ENCODE results near the gene GMCL2. TPM values are rescaled to one million over a fixed set of nuclear protein-coding genes. Genes with fewer than 3 reads are reported as not detected.

The GMCL2 gene
- total and polyA plus RNA-seq, 2 donors from 2014 or later, result not detected

DNA sequence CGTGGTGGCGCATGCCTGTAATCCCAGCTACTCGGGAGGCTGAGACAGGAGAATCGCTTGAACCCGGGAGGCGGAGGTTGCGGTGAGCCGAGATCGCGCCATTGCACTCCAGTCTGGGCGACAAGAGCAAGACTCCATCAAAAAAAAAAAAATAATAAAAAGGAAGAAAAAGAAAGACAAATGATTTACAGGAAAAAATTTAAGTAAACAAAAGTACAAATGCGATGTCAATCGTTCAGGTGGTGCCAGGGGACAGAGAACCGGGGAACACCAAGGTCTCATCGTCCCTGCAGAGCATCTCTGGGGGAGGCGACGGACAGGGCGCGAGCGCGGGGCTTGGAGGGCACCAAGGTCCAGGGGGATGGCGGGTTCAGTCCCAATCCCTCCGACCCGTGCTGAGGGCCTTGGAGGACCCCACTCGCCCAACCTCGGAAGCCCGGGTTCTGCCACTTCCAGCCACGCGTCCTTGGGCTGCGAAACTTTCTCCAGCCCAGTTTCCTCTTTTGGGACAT is 16.6 kb upstream of the GMCL2 start:
- no peaks in the 10 kb centered on the region for H3K9me3 ChIP-seq (ENCODE audit: control insufficient read depth in 2 of 3, insufficient read depth in 1 of 3, low read length in 3 of 3)
- H3K27ac ChIP-seq (ENCODE audit: low read depth in 2 of 2, low read length in 2 of 2), result no peak overlapping the region
- no peak for TF ChIP-seq CTCF (IDR thresholded peaks at IDR 0.05; ENCODE audit: borderline replicate concordance, extremely low read depth, insufficient read depth)
- H3K9ac ChIP-seq (ENCODE audit: low read length in 3 of 3), result peak overlapping the region; percentile 27 to 43 (median 35)
- no peaks in the 10 kb centered on the region for H3K27me3 ChIP-seq (ENCODE audit: control insufficient read depth, insufficient read depth, low read length)
- DNase-seq (peak in 1 of 5 donors; percentile 87), FAIRE-seq (no peak)
- H3K4me3 ChIP-seq (ENCODE audit: low read length in 3 of 3), result peak overlapping the region; percentile 64 to 69 (median 65)
- intact Hi-C loops (cut with DNase I), result no loop called here
- H3K4me1 ChIP-seq (ENCODE audit: control insufficient read depth in 2 of 3, insufficient read depth in 2 of 3, low read depth in 1 of 3, low read length in 3 of 3), result peaks cover 3 to 15% (median 11%) of the 10 kb centered on the region in 3 donors
- H3K36me3 ChIP-seq (ENCODE audit: control insufficient read depth in 2 of 3, insufficient read depth in 3 of 3, low read length in 3 of 3), result peaks cover 11 to 22% (median 16%) of the 10 kb centered on the region in 3 donors

DNA sequence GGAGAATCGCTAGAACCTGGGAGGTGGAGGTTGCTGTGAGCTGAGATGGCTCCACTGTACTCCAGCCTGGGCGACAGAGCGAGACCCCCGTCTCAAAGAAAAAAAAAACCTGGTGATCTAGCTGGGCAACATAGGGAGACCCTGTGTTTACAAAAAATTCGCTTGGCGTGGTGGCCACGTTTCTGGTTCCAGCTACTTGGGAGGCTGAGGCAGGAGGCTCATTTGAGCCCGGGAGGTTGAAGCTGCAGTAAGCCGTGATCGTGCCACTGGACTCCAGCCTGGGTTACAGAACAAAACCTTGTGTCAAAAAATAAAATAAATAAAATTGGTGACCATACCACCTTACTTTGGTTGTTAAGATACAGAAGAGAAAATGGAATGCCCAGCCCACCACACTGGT is 15.4 kb upstream of the GMCL2 start:
- intact Hi-C loops (cut with DNase I), result no loop called here

GRCh38 chr5:178201927-178202235 is 14.7 kb upstream of the GMCL2 start:
- intact Hi-C loops (cut with DNase I), result no loop called here
- FAIRE-seq, result no peak
- H3K27me3 ChIP-seq (ENCODE audit: control insufficient read depth, insufficient read depth, low read length), result no peaks in the 10 kb centered on the region
- peaks cover 3 to 14% (median 11%) of the 10 kb centered on the region in 3 donors for H3K4me1 ChIP-seq (ENCODE audit: control insufficient read depth in 2 of 3, insufficient read depth in 2 of 3, low read depth in 1 of 3, low read length in 3 of 3)
- no peak overlapping the region for H3K4me3 ChIP-seq (ENCODE audit: low read length in 3 of 3)
- no peaks in the 10 kb centered on the region for H3K9me3 ChIP-seq (ENCODE audit: control insufficient read depth in 2 of 3, insufficient read depth in 1 of 3, low read length in 3 of 3)
- H3K9ac ChIP-seq (ENCODE audit: low read length in 3 of 3), result no peak overlapping the region
- H3K27ac ChIP-seq (ENCODE audit: low read depth in 2 of 2, low read length in 2 of 2), result no peak overlapping the region
- peaks cover 2 to 4% (median 3%) of the 10 kb centered on the region in 3 donors for H3K36me3 ChIP-seq (ENCODE audit: control insufficient read depth in 2 of 3, insufficient read depth in 3 of 3, low read length in 3 of 3)
- TF ChIP-seq CTCF (IDR thresholded peaks at IDR 0.05; ENCODE audit: borderline replicate concordance, extremely low read depth, insufficient read depth), result no peak
- DNase-seq, result peak in 1 of 5 donors; percentile 29

More for the DNA sequence above, 15.4 kb upstream of the GMCL2 start:
- DNase-seq (peak in 1 of 5 donors; percentile 26), FAIRE-seq (no peak)
- Histone ChIP-seq H3K9me3 (ENCODE audit: control insufficient read depth in 2 of 3, insufficient read depth in 1 of 3, low read length in 3 of 3) (no peaks in the 10 kb centered on the region), H3K27me3 (ENCODE audit: control insufficient read depth, insufficient read depth, low read length) (no peaks in the 10 kb centered on the region), H3K36me3 (ENCODE audit: control insufficient read depth in 2 of 3, insufficient read depth in 3 of 3, low read length in 3 of 3) (peaks cover 8 to 10% (median 8%) of the 10 kb centered on the region in 3 donors), H3K4me1 (ENCODE audit: control insufficient read depth in 2 of 3, insufficient read depth in 2 of 3, low read depth in 1 of 3, low read length in 3 of 3) (peaks cover 3 to 15% (median 11%) of the 10 kb centered on the region in 3 donors), H3K27ac (ENCODE audit: low read depth in 2 of 2, low read length in 2 of 2) (no peak overlapping the region), H3K9ac (ENCODE audit: low read length in 3 of 3) (no peak overlapping the region), H3K4me3 (ENCODE audit: low read length in 3 of 3) (no peak overlapping the region)
- no peak for TF ChIP-seq CTCF (IDR thresholded peaks at IDR 0.05; ENCODE audit: borderline replicate concordance, extremely low read depth, insufficient read depth)
